ENCODE measurements around the gene NXN.
A peak's percentile ranks its signal among the peaks of the same experiment; 100 is the strongest.

Gene NXN

GRCh38 chr17:979539-980405, at the start of gene NXN:
TSS of gene NXN (minus strand) at chr17:979776.
- Histone ChIP-seq H3K9ac (ENCODE audit: low read depth in 1 of 2, low read length in 2 of 2) (peak within 1 kb of the TSS; percentile 38 to 56), H3K36me3 (ENCODE audit: control insufficient read depth in 1 of 2, insufficient read depth in 2 of 2, low read length in 2 of 2) (no peaks in the 10 kb centered on the region), H3K4me3 (ENCODE audit: low read depth in 1 of 2, low read length in 2 of 2) (peak within 1 kb of the TSS; percentile 55 to 62), H3K27ac (ENCODE audit: low read depth, low read length) (peak within 1 kb of the TSS; percentile 10), H3K27me3 (ENCODE audit: control insufficient read depth in 1 of 2, insufficient read depth in 2 of 2, low read length in 2 of 2) (peaks cover 12 to 20% of the 10 kb centered on the region in 2 donors), H3K9me3 (ENCODE audit: control insufficient read depth in 1 of 2, low read length in 2 of 2) (no peaks in the 10 kb centered on the region), H3K4me1 (ENCODE audit: control insufficient read depth in 1 of 2, insufficient read depth in 2 of 2, low read length in 2 of 2) (peaks cover 4 to 13% of the 10 kb centered on the region in 2 donors)

GRCh38 chr17:1027044-1027443, 47.5 kb upstream of the NXN start:
- Histone ChIP-seq H3K27me3 (ENCODE audit: control insufficient read depth in 1 of 2, insufficient read depth in 2 of 2, low read length in 2 of 2) (no peaks in the 10 kb centered on the region), H3K9me3 (ENCODE audit: control insufficient read depth in 1 of 2, low read length in 2 of 2) (no peaks in the 10 kb centered on the region), H3K27ac (ENCODE audit: low read depth, low read length) (no peak overlapping the region), H3K9ac (ENCODE audit: low read depth in 1 of 2, low read length in 2 of 2) (no peak overlapping the region), H3K4me3 (ENCODE audit: low read depth in 1 of 2, low read length in 2 of 2) (no peak overlapping the region), H3K4me1 (ENCODE audit: control insufficient read depth in 1 of 2, insufficient read depth in 2 of 2, low read length in 2 of 2) (no peaks in the 10 kb centered on the region), H3K36me3 (ENCODE audit: control insufficient read depth in 1 of 2, insufficient read depth in 2 of 2, low read length in 2 of 2) (peaks cover 8 to 45% of the 10 kb centered on the region in 2 donors)

- H3K36me3 ChIP-seq (ENCODE audit: control insufficient read depth in 1 of 2, insufficient read depth in 2 of 2, low read length in 2 of 2) = peaks cover 8 to 45% of the 10 kb centered on the region in 2 donors
- H3K9me3 ChIP-seq (ENCODE audit: control insufficient read depth in 1 of 2, low read length in 2 of 2) = no peaks in the 10 kb centered on the region
- H3K9ac ChIP-seq (ENCODE audit: low read depth in 1 of 2, low read length in 2 of 2) = no peak overlapping the region
- no peaks in the 10 kb centered on the region for H3K27me3 ChIP-seq (ENCODE audit: control insufficient read depth in 1 of 2, insufficient read depth in 2 of 2, low read length in 2 of 2)
- no peak overlapping the region for H3K27ac ChIP-seq (ENCODE audit: low read depth, low read length)
- no peak overlapping the region for H3K4me3 ChIP-seq (ENCODE audit: low read depth in 1 of 2, low read length in 2 of 2)
- no peaks in the 10 kb centered on the region for H3K4me1 ChIP-seq (ENCODE audit: control insufficient read depth in 1 of 2, insufficient read depth in 2 of 2, low read length in 2 of 2)
These were observed 47.0 kb upstream of the NXN start for GRCh38 chr17:1026599-1026975.

GRCh38 chr17:1025733-1026598, 46.4 kb upstream of the NXN start:
- H3K4me1 ChIP-seq (ENCODE audit: control insufficient read depth in 1 of 2, insufficient read depth in 2 of 2, low read length in 2 of 2) = no peaks in the 10 kb centered on the region

GRCh38 chr17:1024076-1024475, 44.5 kb upstream of the NXN start:
- no peak overlapping the region for H3K27ac ChIP-seq (ENCODE audit: low read depth, low read length)
- H3K36me3 ChIP-seq (ENCODE audit: control insufficient read depth in 1 of 2, insufficient read depth in 2 of 2, low read length in 2 of 2) = peaks cover 8 to 41% of the 10 kb centered on the region in 2 donors
- H3K4me1 ChIP-seq (ENCODE audit: control insufficient read depth in 1 of 2, insufficient read depth in 2 of 2, low read length in 2 of 2) = no peaks in the 10 kb centered on the region
- no peaks in the 10 kb centered on the region for H3K27me3 ChIP-seq (ENCODE audit: control insufficient read depth in 1 of 2, insufficient read depth in 2 of 2, low read length in 2 of 2)
- H3K4me3 ChIP-seq (ENCODE audit: low read depth in 1 of 2, low read length in 2 of 2) = no peak overlapping the region
- no peaks in the 10 kb centered on the region for H3K9me3 ChIP-seq (ENCODE audit: control insufficient read depth in 1 of 2, low read length in 2 of 2)
- H3K9ac ChIP-seq (ENCODE audit: low read depth in 1 of 2, low read length in 2 of 2) = no peak overlapping the region

More at GRCh38 chr17:1025733-1026598, 46.4 kb upstream of the NXN start:
- Histone ChIP-seq H3K27ac (ENCODE audit: low read depth, low read length) (no peak overlapping the region), H3K9me3 (ENCODE audit: control insufficient read depth in 1 of 2, low read length in 2 of 2) (no peaks in the 10 kb centered on the region), H3K4me3 (ENCODE audit: low read depth in 1 of 2, low read length in 2 of 2) (no peak overlapping the region), H3K27me3 (ENCODE audit: control insufficient read depth in 1 of 2, insufficient read depth in 2 of 2, low read length in 2 of 2) (no peaks in the 10 kb centered on the region), H3K9ac (ENCODE audit: low read depth in 1 of 2, low read length in 2 of 2) (no peak overlapping the region), H3K36me3 (ENCODE audit: control insufficient read depth in 1 of 2, insufficient read depth in 2 of 2, low read length in 2 of 2) (peaks cover 8 to 44% of the 10 kb centered on the region in 2 donors)

GRCh38 chr17:1022278-1023024, 42.9 kb upstream of the NXN start:
- Histone ChIP-seq H3K4me1 (ENCODE audit: control insufficient read depth in 1 of 2, insufficient read depth in 2 of 2, low read length in 2 of 2) (no peaks in the 10 kb centered on the region), H3K4me3 (ENCODE audit: low read depth in 1 of 2, low read length in 2 of 2) (no peak overlapping the region), H3K9me3 (ENCODE audit: control insufficient read depth in 1 of 2, low read length in 2 of 2) (no peaks in the 10 kb centered on the region), H3K27ac (ENCODE audit: low read depth, low read length) (no peak overlapping the region), H3K36me3 (ENCODE audit: control insufficient read depth in 1 of 2, insufficient read depth in 2 of 2, low read length in 2 of 2) (peaks cover 7 to 39% of the 10 kb centered on the region in 2 donors), H3K9ac (ENCODE audit: low read depth in 1 of 2, low read length in 2 of 2) (no peak overlapping the region), H3K27me3 (ENCODE audit: control insufficient read depth in 1 of 2, insufficient read depth in 2 of 2, low read length in 2 of 2) (no peaks in the 10 kb centered on the region)

GRCh38 chr17:1021147-1021546, 41.6 kb upstream of the NXN start:
- no peak overlapping the region for H3K4me3 ChIP-seq (ENCODE audit: low read depth in 1 of 2, low read length in 2 of 2)
- H3K4me1 ChIP-seq (ENCODE audit: control insufficient read depth in 1 of 2, insufficient read depth in 2 of 2, low read length in 2 of 2) = no peaks in the 10 kb centered on the region
- no peak overlapping the region for H3K27ac ChIP-seq (ENCODE audit: low read depth, low read length)
- peaks cover 3 to 39% of the 10 kb centered on the region in 2 donors for H3K36me3 ChIP-seq (ENCODE audit: control insufficient read depth in 1 of 2, insufficient read depth in 2 of 2, low read length in 2 of 2)
- no peaks in the 10 kb centered on the region for H3K27me3 ChIP-seq (ENCODE audit: control insufficient read depth in 1 of 2, insufficient read depth in 2 of 2, low read length in 2 of 2)
- no peak overlapping the region for H3K9ac ChIP-seq (ENCODE audit: low read depth in 1 of 2, low read length in 2 of 2)
- H3K9me3 ChIP-seq (ENCODE audit: control insufficient read depth in 1 of 2, low read length in 2 of 2) = no peaks in the 10 kb centered on the region

- no peaks in the 10 kb centered on the region for H3K4me1 ChIP-seq (ENCODE audit: control insufficient read depth in 1 of 2, insufficient read depth in 2 of 2, low read length in 2 of 2)
- H3K27me3 ChIP-seq (ENCODE audit: control insufficient read depth in 1 of 2, insufficient read depth in 2 of 2, low read length in 2 of 2) = no peaks in the 10 kb centered on the region
- peak overlapping the region; percentile 10 for H3K27ac ChIP-seq (ENCODE audit: low read depth, low read length)
- H3K36me3 ChIP-seq (ENCODE audit: control insufficient read depth in 1 of 2, insufficient read depth in 2 of 2, low read length in 2 of 2) = peaks cover 0 to 30% of the 10 kb centered on the region in 2 donors
- H3K9me3 ChIP-seq (ENCODE audit: control insufficient read depth in 1 of 2, low read length in 2 of 2) = no peaks in the 10 kb centered on the region
- H3K4me3 ChIP-seq (ENCODE audit: low read depth in 1 of 2, low read length in 2 of 2) = no peak overlapping the region
- no peak overlapping the region for H3K9ac ChIP-seq (ENCODE audit: low read depth in 1 of 2, low read length in 2 of 2)
These were observed 39.9 kb upstream of the NXN start for GRCh38 chr17:1019451-1019850.

GRCh38 chr17:1018547-1018946, 39.0 kb upstream of the NXN start:
- Histone ChIP-seq H3K27ac (ENCODE audit: low read depth, low read length) (no peak overlapping the region), H3K4me1 (ENCODE audit: control insufficient read depth in 1 of 2, insufficient read depth in 2 of 2, low read length in 2 of 2) (no peaks in the 10 kb centered on the region), H3K9ac (ENCODE audit: low read depth in 1 of 2, low read length in 2 of 2) (no peak overlapping the region), H3K27me3 (ENCODE audit: control insufficient read depth in 1 of 2, insufficient read depth in 2 of 2, low read length in 2 of 2) (no peaks in the 10 kb centered on the region), H3K36me3 (ENCODE audit: control insufficient read depth in 1 of 2, insufficient read depth in 2 of 2, low read length in 2 of 2) (peaks cover 0 to 26% of the 10 kb centered on the region in 2 donors), H3K9me3 (ENCODE audit: control insufficient read depth in 1 of 2, low read length in 2 of 2) (no peaks in the 10 kb centered on the region), H3K4me3 (ENCODE audit: low read depth in 1 of 2, low read length in 2 of 2) (no peak overlapping the region)
